Measurements from ENCODE around the gene PPP6C. TPM values are rescaled to one million over a fixed set of nuclear protein-coding genes. Genes with fewer than 3 reads are reported as not detected.
A peak's percentile ranks its signal among the peaks of the same experiment; 100 is the strongest.
"Not testable (repeated sequence)": the region's sequence is repeated elsewhere in the genome, so short reads cannot be mapped to it uniquely, and the experiment has no call there.

The PPP6C gene
- total RNA-seq, 8 experiments from 2014 or later = 19.8 to 32.0 (median 26.9) TPM

- no peak overlapping the region for H3K27ac ChIP-seq
These were observed 13.4 kb upstream of the PPP6C start for GRCh38 chr9:125202846-125203618.

DNA sequence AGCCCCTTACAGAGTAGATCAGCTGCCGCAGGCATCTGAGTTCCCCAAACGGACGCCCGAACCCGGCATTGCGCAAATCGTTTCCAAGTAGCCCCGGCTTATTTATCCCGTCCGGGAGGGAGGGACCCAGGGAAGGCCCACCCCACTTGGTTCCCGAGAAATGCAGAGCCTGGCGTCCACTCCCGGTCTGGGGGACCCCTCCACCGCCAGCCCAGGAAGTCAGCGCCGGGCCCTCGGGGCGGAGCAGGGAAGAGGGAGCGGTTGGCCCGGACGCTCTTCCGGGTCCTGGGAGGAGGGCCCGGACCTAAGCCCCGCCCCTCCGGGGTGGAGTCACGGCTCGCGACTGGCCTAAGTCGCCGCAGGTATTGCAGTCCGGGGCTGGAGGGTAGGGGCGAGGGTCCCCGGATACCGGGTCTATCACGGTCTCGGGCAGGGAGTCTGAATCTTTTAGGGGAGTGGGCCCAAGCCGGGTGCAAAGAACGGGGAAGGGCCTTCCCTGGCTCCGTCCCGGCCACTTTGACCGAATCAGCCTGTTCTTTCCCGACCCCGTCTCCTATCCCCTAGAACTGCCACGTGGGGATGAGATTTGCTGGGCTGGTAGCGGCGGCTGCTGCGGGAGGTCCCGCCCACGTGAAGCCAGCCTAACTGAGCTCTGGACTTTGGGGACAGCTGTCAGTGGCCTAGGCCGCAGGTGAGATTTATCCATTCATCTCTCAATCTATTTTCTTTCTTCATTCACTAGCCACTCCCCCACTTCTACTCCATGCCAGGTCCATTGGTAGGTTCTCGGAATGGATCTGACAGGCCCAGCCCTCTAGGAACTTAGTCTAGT is 10.8 kb upstream of the PPP6C start, which contains the start of gene RABEPK:
RABEPK (plus strand) TSS at position 327 of the 832 bp plus-strand sequence. CDS start 2,472 bp downstream, outside the sequence.
- ATAC-seq (replicated peaks in 6 of 8) = peak; percentile 93 to 99 (median 98)
- Histone ChIP-seq H3K4me3 (peak within 1 kb of the TSS; percentile 60 to 81 (median 66)), H3K27ac (peak within 1 kb of the TSS; percentile 64 to 71), H3K4me1 (replicated peaks in 1 of 2) (peaks cover 4 to 6% of the 10 kb centered on the region in 2 donors)
- 0 to 40% (median 1%) methylated on average over 1 to 16 of the region's 51 CpGs; no CpG with 5 or more reads in 3 of the 10 experiments for WGBS, 10 experiments
- in situ Hi-C loops (cut with MboI; ENCODE audit: low pct_unique_long_range_greater_than_20kb in 2 of 9, low sequenced_read_pairs in 9 of 9, unreplicated experiment in 9 of 9) = no loop called here

More at GRCh38 chr9:125202846-125203618, 13.4 kb upstream of the PPP6C start:
- Histone ChIP-seq H3K4me1 (replicated peaks in 1 of 2) (peaks cover 4 to 6% of the 10 kb centered on the region in 2 donors), H3K4me3 (no peak overlapping the region)
- ATAC-seq (replicated peaks in 6 of 8) = no peak
- in situ Hi-C loops (cut with MboI; ENCODE audit: low pct_unique_long_range_greater_than_20kb in 2 of 9, low sequenced_read_pairs in 9 of 9, unreplicated experiment in 9 of 9) = no loop called here
- WGBS, 10 experiments = 33 to 100% (median 88%) methylated on average over 1 of the region's 1 CpG; no CpG with 5 or more reads in 4 of the 10 experiments

DNA sequence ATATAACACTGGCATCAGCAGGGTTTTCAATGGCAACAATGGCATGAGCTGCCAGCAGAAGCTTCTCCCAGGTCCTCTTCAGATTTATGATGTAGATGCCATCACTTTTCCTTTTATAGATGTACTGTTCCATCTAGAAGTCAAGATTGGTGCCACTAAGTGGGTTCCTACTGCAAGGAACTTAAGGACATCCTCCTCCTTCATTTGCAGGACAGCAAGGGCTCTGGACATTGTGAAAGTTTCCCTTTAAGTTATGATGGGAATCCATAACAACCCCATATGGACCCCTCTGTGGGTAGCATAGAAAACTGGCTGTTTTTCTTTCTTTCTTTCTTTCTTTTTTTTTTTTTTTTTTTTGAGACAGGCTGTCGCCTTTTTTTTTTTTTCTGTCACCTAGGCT is 6.0 kb upstream of the PPP6C start:
- WGBS, 10 experiments = 27 to 100% (median 70%) methylated on average over 1 of the region's 1 CpG; no CpG with 5 or more reads in 4 of the 10 experiments
- H3K4me3 ChIP-seq; ATAC-seq (replicated peaks in 6 of 8); H3K27ac ChIP-seq; H3K4me1 ChIP-seq (replicated peaks in 1 of 2); in situ Hi-C loops (cut with MboI; ENCODE audit: low pct_unique_long_range_greater_than_20kb in 2 of 9, low sequenced_read_pairs in 9 of 9, unreplicated experiment in 9 of 9): not testable (repeated sequence)

DNA sequence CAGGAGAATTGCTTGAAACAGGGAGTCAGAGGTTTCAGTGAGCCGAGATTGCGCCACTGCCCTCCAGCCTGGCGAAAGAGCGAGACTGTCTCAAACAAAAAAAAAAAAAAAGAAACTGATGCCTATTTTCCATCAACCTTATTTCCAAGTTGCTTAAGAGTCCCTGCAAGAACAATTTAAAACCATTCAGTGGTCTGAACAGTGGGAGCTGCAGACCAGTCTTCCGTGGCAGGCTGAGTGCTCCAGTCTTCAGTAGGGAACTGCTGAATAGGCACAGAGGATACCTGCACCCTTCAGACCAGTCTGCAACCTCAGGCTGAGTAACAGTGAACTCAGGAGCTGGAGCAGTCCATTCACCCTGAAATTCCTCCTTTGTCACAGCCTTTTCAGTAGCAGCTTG is 4.9 kb upstream of the PPP6C start:
- H3K27ac ChIP-seq; H3K4me1 ChIP-seq (replicated peaks in 1 of 2); H3K4me3 ChIP-seq; in situ Hi-C loops (cut with MboI; ENCODE audit: low pct_unique_long_range_greater_than_20kb in 2 of 9, low sequenced_read_pairs in 9 of 9, unreplicated experiment in 9 of 9); ATAC-seq (replicated peaks in 6 of 8): not testable (repeated sequence)
- WGBS, 10 experiments = 73 to 100% (median 92%) methylated on average over 2 to 5 of the region's 5 CpGs; no CpG with 5 or more reads in 3 of the 10 experiments

GRCh38 chr9:125190361-125190801 is 778 bp upstream of the PPP6C start:
- peak overlapping the region; percentile 79 to 94 (median 86) for H3K4me3 ChIP-seq
- in situ Hi-C loops (cut with MboI; ENCODE audit: low pct_unique_long_range_greater_than_20kb in 2 of 9, low sequenced_read_pairs in 9 of 9, unreplicated experiment in 9 of 9) = no loop called here
- peak in 1 of 8 experiments; percentile 5 for ATAC-seq (replicated peaks in 6 of 8)
- 0 to 83% (median 50%) methylated on average over 1 to 11 of the region's 14 CpGs; no CpG with 5 or more reads in 3 of the 10 experiments for WGBS, 10 experiments
- H3K27ac ChIP-seq = peak overlapping the region; percentile 70 to 92
- peaks cover 9 to 12% of the 10 kb centered on the region in 2 donors for H3K4me1 ChIP-seq (replicated peaks in 1 of 2)

DNA sequence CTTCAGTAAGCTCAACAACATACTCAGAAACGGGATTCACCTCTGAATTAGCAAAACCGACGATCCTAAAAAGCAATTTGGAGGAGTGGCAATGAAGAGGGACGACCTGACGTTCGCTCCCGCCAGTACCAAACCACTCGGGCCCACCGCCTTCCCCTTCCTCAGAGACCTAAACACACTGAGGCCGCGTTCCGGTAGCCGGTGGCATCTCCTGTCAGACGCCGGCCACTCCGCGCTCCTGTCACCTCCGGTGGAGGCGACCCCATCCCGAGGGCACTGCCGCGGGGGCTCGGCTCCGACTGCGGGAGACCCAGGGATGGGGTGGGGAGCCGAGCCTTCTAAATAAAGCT is 617 bp downstream of the PPP6C start:
- WGBS, 10 experiments = 0 to 3% (median 0%) methylated on average over 1 to 20 of the region's 26 CpGs; no CpG with 5 or more reads in 3 of the 10 experiments
- peak in 3 of 8 experiments; percentile 3 to 6 (median 4) for ATAC-seq (replicated peaks in 6 of 8)
- Histone ChIP-seq H3K4me3 (peak overlapping the region; percentile 79 to 94 (median 86)), H3K4me1 (replicated peaks in 1 of 2) (peaks cover 9 to 12% of the 10 kb centered on the region in 2 donors), H3K27ac (peak overlapping the region; percentile 81 to 92)
- in situ Hi-C loops (cut with MboI; ENCODE audit: low pct_unique_long_range_greater_than_20kb in 2 of 9, low sequenced_read_pairs in 9 of 9, unreplicated experiment in 9 of 9) = no loop called here

DNA sequence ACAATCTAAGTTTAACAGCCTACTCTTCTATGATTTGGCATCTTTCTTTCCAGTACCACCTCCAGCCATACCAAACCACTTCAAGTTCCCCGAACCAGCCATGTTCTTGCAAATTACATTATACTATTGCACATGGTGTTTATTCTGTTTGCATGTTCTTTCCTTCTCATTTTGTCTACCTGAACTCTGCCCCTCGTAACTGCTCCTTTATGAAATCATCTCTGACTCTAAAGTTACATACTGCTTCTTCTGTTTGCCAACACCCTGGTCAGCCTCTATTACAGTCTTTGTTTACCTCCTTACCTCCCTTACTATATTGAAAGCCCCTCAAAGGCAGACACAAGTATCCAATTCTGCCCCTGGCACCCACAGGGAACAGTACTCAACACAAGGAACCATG is 6.0 kb downstream of the PPP6C start:
- 71 to 100% (median 100%) methylated on average over 1 to 2 of the region's 2 CpGs; no CpG with 5 or more reads in 1 of the 10 experiments for WGBS, 10 experiments
- Histone ChIP-seq H3K4me1 (replicated peaks in 1 of 2) (peaks cover 6 to 8% of the 10 kb centered on the region in 2 donors), H3K4me3 (no peak overlapping the region), H3K27ac (no peak overlapping the region)
- in situ Hi-C loops (cut with MboI; ENCODE audit: low pct_unique_long_range_greater_than_20kb in 2 of 9, low sequenced_read_pairs in 9 of 9, unreplicated experiment in 9 of 9) = no loop called here
- ATAC-seq (replicated peaks in 6 of 8) = no peak

- no peak overlapping the region for H3K4me3 ChIP-seq
- in situ Hi-C loops (cut with MboI; ENCODE audit: low pct_unique_long_range_greater_than_20kb in 2 of 9, low sequenced_read_pairs in 9 of 9, unreplicated experiment in 9 of 9) = no loop called here
- no peak overlapping the region for H3K27ac ChIP-seq
- 75 to 100% (median 94%) methylated on average over 1 to 2 of the region's 2 CpGs; no CpG with 5 or more reads in 1 of the 10 experiments for WGBS, 10 experiments
- no peak for ATAC-seq (replicated peaks in 6 of 8)
- H3K4me1 ChIP-seq (replicated peaks in 1 of 2) = peaks cover under 1 to 3% of the 10 kb centered on the region in 2 donors
These were observed 6.5 kb downstream of the PPP6C start for GRCh38 chr9:125183054-125183453.

GRCh38 chr9:125181756-125182155 is 7.8 kb downstream of the PPP6C start:
- H3K4me3 ChIP-seq; H3K4me1 ChIP-seq (replicated peaks in 1 of 2); H3K27ac ChIP-seq; ATAC-seq (replicated peaks in 6 of 8); in situ Hi-C loops (cut with MboI; ENCODE audit: low pct_unique_long_range_greater_than_20kb in 2 of 9, low sequenced_read_pairs in 9 of 9, unreplicated experiment in 9 of 9): not testable (repeated sequence)
- 86 to 100% (median 98%) methylated on average over 3 to 4 of the region's 4 CpGs; no CpG with 5 or more reads in 3 of the 10 experiments for WGBS, 10 experiments

DNA sequence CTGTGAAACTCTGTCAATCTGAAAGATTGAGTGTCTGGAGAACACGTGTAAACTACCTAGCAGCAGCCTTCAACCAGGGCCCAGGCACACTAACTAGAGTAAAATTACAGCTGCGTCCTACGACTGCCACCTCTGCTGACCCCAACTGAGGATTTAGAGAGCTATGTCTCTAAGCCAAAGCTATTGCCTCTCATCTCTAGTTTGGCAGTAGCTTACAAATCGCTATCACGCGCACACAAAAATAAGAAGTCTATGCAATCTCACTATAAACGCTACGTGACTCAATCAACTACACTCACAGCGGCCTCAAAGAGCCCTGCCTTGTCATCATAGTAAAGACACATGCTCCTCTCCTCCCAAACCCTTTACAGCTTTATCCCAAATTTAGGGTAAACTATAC is 8.7 kb downstream of the PPP6C start:
- in situ Hi-C loops (cut with MboI; ENCODE audit: low pct_unique_long_range_greater_than_20kb in 2 of 9, low sequenced_read_pairs in 9 of 9, unreplicated experiment in 9 of 9) = no loop called here
- no peak for ATAC-seq (replicated peaks in 6 of 8)

GRCh38 chr9:125179776-125180175 is 9.8 kb downstream of the PPP6C start:
- H3K27ac ChIP-seq; ATAC-seq (replicated peaks in 6 of 8); in situ Hi-C loops (cut with MboI; ENCODE audit: low pct_unique_long_range_greater_than_20kb in 2 of 9, low sequenced_read_pairs in 9 of 9, unreplicated experiment in 9 of 9): not testable (repeated sequence)

More for the DNA sequence above, 8.7 kb downstream of the PPP6C start:
- 81 to 99% (median 94%) methylated on average over 2 to 9 of the region's 9 CpGs; no CpG with 5 or more reads in 1 of the 10 experiments for WGBS, 10 experiments
- no peak overlapping the region for H3K4me3 ChIP-seq
- H3K4me1 ChIP-seq (replicated peaks in 1 of 2) = no peaks in the 10 kb centered on the region
- no peak overlapping the region for H3K27ac ChIP-seq

DNA sequence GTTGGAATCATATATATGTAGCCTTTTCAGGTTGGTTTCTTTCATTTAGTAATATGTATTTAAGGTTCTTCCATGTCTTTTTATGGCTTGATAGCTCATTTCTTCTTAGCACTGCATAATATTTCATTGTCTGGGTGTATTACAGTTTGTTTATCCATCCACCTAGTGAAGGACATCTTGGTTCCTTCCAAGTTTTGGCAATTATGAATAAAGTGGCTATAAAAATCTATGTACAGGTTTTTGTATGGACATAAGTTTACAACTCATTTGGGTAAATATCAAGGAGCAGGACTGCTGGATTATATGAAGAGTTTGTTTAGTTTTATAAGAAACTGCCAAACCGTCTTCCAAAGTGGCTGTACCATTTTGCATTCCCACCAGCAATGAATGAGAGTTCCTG is 11.7 kb downstream of the PPP6C start:
- no peaks in the 10 kb centered on the region for H3K4me1 ChIP-seq (replicated peaks in 1 of 2)
- H3K27ac ChIP-seq = no peak overlapping the region
- ATAC-seq (replicated peaks in 6 of 8) = no peak
- in situ Hi-C loops (cut with MboI; ENCODE audit: low pct_unique_long_range_greater_than_20kb in 2 of 9, low sequenced_read_pairs in 9 of 9, unreplicated experiment in 9 of 9) = no loop called here
- no peak overlapping the region for H3K4me3 ChIP-seq
- 100% methylated on average over 1 of the region's 1 CpG; no CpG with 5 or more reads in 2 of the 10 experiments for WGBS, 10 experiments

More at GRCh38 chr9:125179776-125180175, 9.8 kb downstream of the PPP6C start:
- H3K4me1 ChIP-seq (replicated peaks in 1 of 2); H3K4me3 ChIP-seq: not testable (repeated sequence)
- 93 to 100% (median 100%) methylated on average over 1 to 2 of the region's 4 CpGs; no CpG with 5 or more reads in 6 of the 10 experiments for WGBS, 10 experiments
